GM12878 (cell line): ENCODE results near the gene PSMB1. TPM values are rescaled to one million over a fixed set of nuclear protein-coding genes. Genes with fewer than 3 reads are reported as not detected.

ENCODE experiments used
- ATF2 ChIP-seq: IDR thresholded peaks from 2 replicates; pipeline ENCODE4 v1.6.1; 2012; ENCODE audit warnings: low read length, inconsistent platforms
- BACH1 ChIP-seq: fragments of 450-650 bp; IDR thresholded peaks from 2 replicates; pipeline ENCODE4 v1.6.1; 2017; ENCODE audit warnings: mild to moderate bottlenecking, borderline replicate concordance
- BCL11A ChIP-seq: IDR thresholded peaks from 2 replicates; pipeline ENCODE4 v1.6.1; 2011; ENCODE audit warnings: low read depth, low read length
- BMI1 ChIP-seq: fragments of 450-650 bp; IDR thresholded peaks from 2 replicates; pipeline ENCODE4 v1.6.1; 2016; ENCODE audit warnings: mild to moderate bottlenecking, moderate library complexity, borderline replicate concordance
- CHD2 ChIP-seq: IDR thresholded peaks from 2 replicates; pipeline ENCODE4 v1.6.1; 2011; ENCODE audit warnings: low read depth, low read length, improper control_type of control experiment, borderline replicate concordance
- CHD4 ChIP-seq: fragments of 200-600 bp; sonication (generic); IDR thresholded peaks from 2 replicates; pipeline ENCODE4 v1.6.1; 2016; ENCODE audit warnings: mild to moderate bottlenecking
- ETV6 ChIP-seq, 2 experiments: fragments of 450-650 bp in 1 of 2; IDR thresholded peaks in 1 of 2; conservative IDR thresholded peaks in 1 of 2; 2 replicates each; pipeline ENCODE4 v1.6.1; 2014; ENCODE audit warnings: antibody characterized with exemption in 1 of 2, borderline replicate concordance in 1 of 2, low read depth in 1 of 2, mild to moderate bottlenecking in 1 of 2, moderate library complexity in 1 of 2
- FOXK2 ChIP-seq: fragments of 450-650 bp; IDR thresholded peaks from 2 replicates; pipeline ENCODE4 v1.6.1; 2017; ENCODE audit warnings: mild to moderate bottlenecking, moderate library complexity
- HCFC1 ChIP-seq: fragments of 150-350 bp; IDR thresholded peaks from 2 replicates; pipeline ENCODE4 v1.6.1; 2014; ENCODE audit warnings: low read length
- KLF5 ChIP-seq: fragments of 450-650 bp; IDR thresholded peaks from 2 replicates; pipeline ENCODE4 v1.6.1; 2014; ENCODE audit warnings: mild to moderate bottlenecking; ENCODE audit not compliant: partially characterized antibody
- NFYA ChIP-seq: IDR thresholded peaks from 2 replicates; pipeline ENCODE4 v1.6.1; 2011; ENCODE audit warnings: low read depth, mild to moderate bottlenecking, low read length, improper control_type of control experiment, borderline replicate concordance
- NFYB ChIP-seq: IDR thresholded peaks from 2 replicates; pipeline ENCODE4 v1.6.1; 2011; ENCODE audit warnings: low read depth, mild to moderate bottlenecking, low read length, improper control_type of control experiment, moderate library complexity; ENCODE audit not compliant: insufficient read depth
- NRF1 ChIP-seq: conservative IDR thresholded peaks from 2 replicates; pipeline ENCODE4 v1.6.1; 2011; ENCODE audit warnings: mild to moderate bottlenecking, low read depth, low read length, improper control_type of control experiment
- PAX8 ChIP-seq: fragments of 450-650 bp; IDR thresholded peaks from 2 replicates; pipeline ENCODE4 v1.6.1; 2017; ENCODE audit warnings: mild to moderate bottlenecking, moderate library complexity
- SREBF1 ChIP-seq: IDR thresholded peaks from 2 replicates; pipeline ENCODE4 v1.6.1; 2012; ENCODE audit warnings: mild to moderate bottlenecking, low read length
- SREBF2 ChIP-seq: IDR thresholded peaks from 2 replicates; pipeline ENCODE4 v1.6.1; 2012; ENCODE audit warnings: mild to moderate bottlenecking, low read length
- STAT3 ChIP-seq: IDR thresholded peaks from 2 replicates; pipeline ENCODE4 v1.6.1; 2011; ENCODE audit warnings: low read depth, low read length, improper control_type of control experiment
- ZBTB33 ChIP-seq: fragments of 450-650 bp; IDR thresholded peaks from 2 replicates; pipeline ENCODE4 v1.6.1; 2017; ENCODE audit warnings: mild to moderate bottlenecking
- ZNF217 ChIP-seq: fragments of 450-650 bp; IDR thresholded peaks from 2 replicates; pipeline ENCODE4 v1.6.1; 2017; ENCODE audit warnings: antibody characterized with exemption, mild to moderate bottlenecking
- ZNF622 ChIP-seq: fragments of 450-650 bp; IDR thresholded peaks from 2 replicates; pipeline ENCODE4 v1.6.1; 2017; ENCODE audit warnings: mild to moderate bottlenecking, inconsistent platforms
- polyA plus RNA-seq, 11 experiments: library from polyadenylated mRNA; depleted of rRNA in 4 of 11; unstranded in 6 of 11; stranded (reverse) in 5 of 11; fragments of >200 nt; fragmentation: Nextera tagmentation in 4 of 11; fragmentation: Illumina TruSeq in 1 of 11; extraction: Ambion mirVana in 4 of 11; extraction: Trizol in 1 of 11; gene quantifications; 1 replicate in 1 of 11; 2 replicates in 10 of 11; pipeline versions ENCODE4 v1.2.1 to v1.2.3, GENCODE V29; 2011 to 2016; ENCODE audit warnings: inconsistent platforms in 2 of 11, missing spikeins in 2 of 11, low read depth in 1 of 11
- total RNA-seq, 4 experiments: library from RNA; depleted of rRNA in 3 of 4; stranded (reverse); fragments of >200 nt in 3 of 4; fragmentation: Illumina TruSeq in 1 of 4; extraction: Trizol in 1 of 4; gene quantifications; 2 replicates each; pipeline versions ENCODE4 v1.2.1 to v1.2.3, GENCODE V29; 2013 to 2021
- TF ChIP-seq, protein P1 (sequence below): fragments of 450-650 bp; IDR thresholded peaks from 2 replicates; pipeline ENCODE4 v1.6.1; 2017; ENCODE audit warnings: mild to moderate bottlenecking, moderate library complexity
- TF ChIP-seq, protein P2 (sequence below): IDR thresholded peaks from 2 replicates; pipeline ENCODE4 v1.6.1; 2012; ENCODE audit warnings: low read depth, low read length, improper control_type of control experiment

PSMB1 gene
- total and polyA plus RNA-seq, 10 of the 15 experiments (the other 5 are each of a cell fraction or from before 2014, with no cell fraction given): 208 to 1,317 (median 508) TPM

- no peak for TF ChIP-seq ZBTB33
- no peak for TF ChIP-seq PAX8
- no peak for TF ChIP-seq BCL11A
- no peak for TF ChIP-seq ATF2
- TF ChIP-seq BACH1: peak; percentile 91
- peak; percentile 82 for TF ChIP-seq ZNF217
- 0 out of 2 replicates have a peak, but pooled peaks have one; percentile 58 for TF ChIP-seq CHD2
- TF ChIP-seq CHD4: no peak
- no peak for TF ChIP-seq STAT3
- TF ChIP-seq ZNF622: no peak
- TF ChIP-seq BMI1: no peak
- TF ChIP-seq NFYA: no peak
- TF ChIP-seq, protein P1, sequence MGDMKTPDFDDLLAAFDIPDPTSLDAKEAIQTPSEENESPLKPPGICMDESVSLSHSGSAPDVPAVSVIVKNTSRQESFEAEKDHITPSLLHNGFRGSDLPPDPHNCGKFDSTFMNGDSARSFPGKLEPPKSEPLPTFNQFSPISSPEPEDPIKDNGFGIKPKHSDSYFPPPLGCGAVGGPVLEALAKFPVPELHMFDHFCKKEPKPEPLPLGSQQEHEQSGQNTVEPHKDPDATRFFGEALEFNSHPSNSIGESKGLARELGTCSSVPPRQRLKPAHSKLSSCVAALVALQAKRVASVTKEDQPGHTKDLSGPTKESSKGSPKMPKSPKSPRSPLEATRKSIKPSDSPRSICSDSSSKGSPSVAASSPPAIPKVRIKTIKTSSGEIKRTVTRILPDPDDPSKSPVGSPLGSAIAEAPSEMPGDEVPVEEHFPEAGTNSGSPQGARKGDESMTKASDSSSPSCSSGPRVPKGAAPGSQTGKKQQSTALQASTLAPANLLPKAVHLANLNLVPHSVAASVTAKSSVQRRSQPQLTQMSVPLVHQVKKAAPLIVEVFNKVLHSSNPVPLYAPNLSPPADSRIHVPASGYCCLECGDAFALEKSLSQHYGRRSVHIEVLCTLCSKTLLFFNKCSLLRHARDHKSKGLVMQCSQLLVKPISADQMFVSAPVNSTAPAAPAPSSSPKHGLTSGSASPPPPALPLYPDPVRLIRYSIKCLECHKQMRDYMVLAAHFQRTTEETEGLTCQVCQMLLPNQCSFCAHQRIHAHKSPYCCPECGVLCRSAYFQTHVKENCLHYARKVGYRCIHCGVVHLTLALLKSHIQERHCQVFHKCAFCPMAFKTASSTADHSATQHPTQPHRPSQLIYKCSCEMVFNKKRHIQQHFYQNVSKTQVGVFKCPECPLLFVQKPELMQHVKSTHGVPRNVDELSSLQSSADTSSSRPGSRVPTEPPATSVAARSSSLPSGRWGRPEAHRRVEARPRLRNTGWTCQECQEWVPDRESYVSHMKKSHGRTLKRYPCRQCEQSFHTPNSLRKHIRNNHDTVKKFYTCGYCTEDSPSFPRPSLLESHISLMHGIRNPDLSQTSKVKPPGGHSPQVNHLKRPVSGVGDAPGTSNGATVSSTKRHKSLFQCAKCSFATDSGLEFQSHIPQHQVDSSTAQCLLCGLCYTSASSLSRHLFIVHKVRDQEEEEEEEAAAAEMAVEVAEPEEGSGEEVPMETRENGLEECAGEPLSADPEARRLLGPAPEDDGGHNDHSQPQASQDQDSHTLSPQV: no peak
- no peak for TF ChIP-seq SREBF2
- no peak for TF ChIP-seq KLF5
- TF ChIP-seq FOXK2: no peak
- 0 out of 2 replicates have a peak, but pooled peaks have one; percentile 11 for TF ChIP-seq NRF1
- TF ChIP-seq, protein P2, sequence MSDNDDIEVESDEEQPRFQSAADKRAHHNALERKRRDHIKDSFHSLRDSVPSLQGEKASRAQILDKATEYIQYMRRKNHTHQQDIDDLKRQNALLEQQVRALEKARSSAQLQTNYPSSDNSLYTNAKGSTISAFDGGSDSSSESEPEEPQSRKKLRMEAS: peak; percentile 79; the same call in 1 of the 2 replicates
- no peak for TF ChIP-seq SREBF1
- peak in 1 of 2 experiments; percentile 89; a peak in 2 of 4 replicates for TF ChIP-seq ETV6 (conservative IDR thresholded peaks at IDR 0.05 in 1 of 2, IDR thresholded peaks at IDR 0.05 in 1 of 2; ENCODE audit: borderline replicate concordance in 1 of 2, low read depth in 1 of 2)
- peak; percentile 75 for TF ChIP-seq HCFC1
- peak; percentile 82; the same call in 1 of the 2 replicates for TF ChIP-seq NFYB
These were observed 31.3 kb upstream of the PSMB1 start, which contains the start of gene PDCD2 (continued) for GRCh38 chr6:170584181-170584953.
